GM12873 (cell line): ENCODE data around the gene TCN2.

Experiments
- CTCF ChIP-seq: IDR thresholded peaks from 2 replicates; pipeline ENCODE4 v1.5.1; 2012; ENCODE audit warnings: low read depth, mild to moderate bottlenecking, moderate library complexity, low read length, control low read depth; ENCODE audit not compliant: insufficient read depth; ENCODE audit errors: missing control alignments

Gene TCN2

GRCh38 chr22:30643055-30643875 lies 36.3 kb downstream of the TCN2 start:
- no peak for TF ChIP-seq CTCF

GRCh38 chr22:30646518-30647160 lies 39.7 kb downstream of the TCN2 start:
- no peak for TF ChIP-seq CTCF

GRCh38 chr22:30647536-30647935 lies 40.6 kb downstream of the TCN2 start:
- TF ChIP-seq CTCF: no peak

- no peak for TF ChIP-seq CTCF
Observed at GRCh38 chr22:30648825-30649224, 41.9 kb downstream of the TCN2 start.

GRCh38 chr22:30649430-30650007 lies 42.5 kb downstream of the TCN2 start:
- peak; percentile 43 for TF ChIP-seq CTCF

GRCh38 chr22:30650508-30651116 lies 43.6 kb downstream of the TCN2 start:
- TF ChIP-seq CTCF: no peak

GRCh38 chr22:30652852-30653251 lies 45.9 kb downstream of the TCN2 start:
- no peak for TF ChIP-seq CTCF
